Femur (tissue), 1 donor: ENCODE results near the gene FNDC3B.

Experiments used
- DNase-seq: peaks from one replicate; pipeline ENCODE4 v3.0.0-alpha.2; 2017

The FNDC3B gene

GRCh38 chr3:172174513-172175253, 135.3 kb downstream of the FNDC3B start:
- DNase-seq, result no peak

GRCh38 chr3:172175254-172175599, 135.8 kb downstream of the FNDC3B start:
- no peak for DNase-seq

- DNase-seq, result no peak
Observed at GRCh38 chr3:172176061-172176770, 136.8 kb downstream of the FNDC3B start.

GRCh38 chr3:172177046-172177445, 137.7 kb downstream of the FNDC3B start:
- no peak for DNase-seq

GRCh38 chr3:172177803-172178316, 138.5 kb downstream of the FNDC3B start:
- DNase-seq, result no peak

GRCh38 chr3:172179680-172180399, 140.5 kb downstream of the FNDC3B start:
- DNase-seq, result no peak

- no peak for DNase-seq
Observed at GRCh38 chr3:172180473-172180872, 141.1 kb downstream of the FNDC3B start.

- DNase-seq, result no peak
Observed at GRCh38 chr3:172181932-172182586, 142.7 kb downstream of the FNDC3B start.

GRCh38 chr3:172182797-172183196, 143.4 kb downstream of the FNDC3B start:
- no peak for DNase-seq

GRCh38 chr3:172184106-172184822, 144.9 kb downstream of the FNDC3B start:
- no peak for DNase-seq

GRCh38 chr3:172185907-172186306, 146.5 kb downstream of the FNDC3B start:
- DNase-seq, result no peak

GRCh38 chr3:172186607-172187006, 147.2 kb downstream of the FNDC3B start:
- no peak for DNase-seq

- no peak for DNase-seq
Observed at GRCh38 chr3:172187511-172187910, 148.1 kb downstream of the FNDC3B start.

GRCh38 chr3:172188511-172188910, 149.1 kb downstream of the FNDC3B start:
- DNase-seq, result no peak

- no peak for DNase-seq
Observed at GRCh38 chr3:172189213-172189612, 149.8 kb downstream of the FNDC3B start.

- no peak for DNase-seq
Observed at GRCh38 chr3:172189987-172190603, 150.7 kb downstream of the FNDC3B start.

GRCh38 chr3:172190980-172191379, 151.6 kb downstream of the FNDC3B start:
- DNase-seq, result no peak

- no peak for DNase-seq
Observed at GRCh38 chr3:172191629-172192028, 152.3 kb downstream of the FNDC3B start.

GRCh38 chr3:172192830-172193415, 153.5 kb downstream of the FNDC3B start:
- no peak for DNase-seq

GRCh38 chr3:172193436-172193835, 154.1 kb downstream of the FNDC3B start:
- DNase-seq, result no peak

GRCh38 chr3:172194702-172195406, 155.5 kb downstream of the FNDC3B start:
- DNase-seq, result no peak
